Endothelial cell (in vitro differentiated cells): ENCODE data around the gene CLEC3B. TPM values are rescaled to one million over a fixed set of nuclear protein-coding genes. Genes with fewer than 3 reads are reported as not detected.
A peak's percentile ranks its signal among the peaks of the same experiment; 100 is the strongest.

Experiments used
- DNase-seq: peaks from one replicate; pipeline ENCODE4 v3.0.0; 2021; ENCODE audit warnings: low spot score
- H3K27ac Mint-ChIP-seq: one replicate; pipeline ENCODE4 v1.8.0; 2021; ENCODE audit warnings: mixed read lengths, inconsistent platforms; ENCODE audit not compliant: unreplicated experiment
- H3K27me3 Mint-ChIP-seq: one replicate; pipeline ENCODE4 v1.8.0; 2021; ENCODE audit warnings: mild to moderate bottlenecking, moderate library complexity, mixed read lengths, inconsistent platforms; ENCODE audit not compliant: unreplicated experiment
- H3K36me3 Mint-ChIP-seq: one replicate; pipeline ENCODE4 v1.8.0; 2021; ENCODE audit warnings: mild to moderate bottlenecking, low read depth, mixed read lengths, inconsistent platforms; ENCODE audit not compliant: unreplicated experiment
- H3K4me1 Mint-ChIP-seq: one replicate; pipeline ENCODE4 v1.8.0; 2021; ENCODE audit warnings: mild to moderate bottlenecking, mixed read lengths, inconsistent platforms; ENCODE audit not compliant: unreplicated experiment
- H3K4me3 Mint-ChIP-seq: one replicate; pipeline ENCODE4 v1.8.0; 2021; ENCODE audit warnings: mild to moderate bottlenecking, mixed read lengths, inconsistent platforms; ENCODE audit not compliant: unreplicated experiment
- H3K9me3 Mint-ChIP-seq: one replicate; pipeline ENCODE4 v1.8.0; 2021; ENCODE audit warnings: mixed read lengths, inconsistent platforms; ENCODE audit not compliant: unreplicated experiment
- CTCF ChIP-seq: fragments of 200-600 bp; sonication (generic); IDR thresholded peaks from one replicate; pipeline ENCODE4 v1.5.0; 2021; ENCODE audit warnings: antibody characterized with exemption; ENCODE audit not compliant: unreplicated experiment
- total RNA-seq: library from RNA; stranded (reverse); fragmentation: NEBNext Ultra II Directional; extraction: Animal tissue kit (Norgen Biotek cat#: 25700); gene quantifications from one replicate; pipeline ENCODE4 v1.2.1, GENCODE V29; 2021; ENCODE audit not compliant: unreplicated experiment

The CLEC3B gene
- total RNA-seq, 1 donor from 2014 or later: 0.41 TPM

DNA sequence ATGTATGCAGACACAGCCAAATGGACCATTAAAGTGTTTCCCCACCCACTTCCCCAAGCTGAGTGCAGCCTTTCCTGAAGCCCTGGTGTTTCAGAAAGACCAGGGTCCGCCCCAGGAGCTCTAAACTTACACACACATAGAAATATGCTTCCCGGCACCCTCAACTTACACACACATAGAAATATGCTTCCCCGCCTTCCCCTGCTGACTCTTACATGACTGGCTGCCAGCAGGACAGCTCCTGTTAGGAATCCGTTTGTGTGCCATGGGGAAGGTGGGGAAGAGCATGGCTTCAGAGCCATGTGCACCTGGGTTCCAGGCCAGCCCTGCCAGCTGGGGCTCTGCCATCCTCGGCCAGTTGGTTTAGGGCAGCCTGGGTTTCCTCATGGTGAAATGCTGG lies 3.6 kb downstream of the CLEC3B start:
- Mint-ChIP-seq H3K27ac (no peak overlapping the region), H3K27me3 (peaks cover 1% of the 10 kb centered on the region), H3K4me1 (peaks cover 8% of the 10 kb centered on the region), H3K9me3 (no peaks in the 10 kb centered on the region), H3K4me3 (no peak overlapping the region), H3K36me3 (peaks cover 3% of the 10 kb centered on the region)
- no peak for TF ChIP-seq CTCF
- no peak for DNase-seq

GRCh38 chr3:45031531-45031930 lies 5.4 kb downstream of the CLEC3B start:
- H3K27me3 Mint-ChIP-seq: peaks cover 4% of the 10 kb centered on the region
- H3K4me3 Mint-ChIP-seq: no peak overlapping the region
- H3K36me3 Mint-ChIP-seq: peaks cover 3% of the 10 kb centered on the region
- H3K4me1 Mint-ChIP-seq: peaks cover 13% of the 10 kb centered on the region
- DNase-seq: no peak
- TF ChIP-seq CTCF: no peak
- H3K27ac Mint-ChIP-seq: no peak overlapping the region
- H3K9me3 Mint-ChIP-seq: no peaks in the 10 kb centered on the region

DNA sequence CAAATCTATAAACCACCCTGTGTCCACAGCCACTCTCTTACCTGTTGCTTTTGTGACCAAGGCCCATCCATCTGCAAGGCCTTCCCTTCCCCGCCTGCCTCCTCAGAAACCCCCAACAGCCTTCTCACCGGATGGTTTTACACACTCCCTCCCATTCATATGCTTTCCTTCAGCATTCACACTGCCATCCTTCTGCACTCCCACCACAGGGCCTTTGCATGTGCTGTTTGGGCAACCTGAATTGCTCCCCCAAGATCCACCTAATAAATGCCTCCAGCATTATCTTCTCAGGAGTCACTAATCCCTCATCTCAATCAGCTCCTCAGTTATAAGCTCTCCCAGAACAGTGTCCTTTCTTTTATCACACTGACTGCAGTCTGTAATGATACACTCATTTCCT lies 6.0 kb downstream of the CLEC3B start:
- no peak for TF ChIP-seq CTCF
- Mint-ChIP-seq H3K4me1 (peaks cover 13% of the 10 kb centered on the region), H3K9me3 (no peaks in the 10 kb centered on the region), H3K27ac (peak overlapping the region; percentile 34), H3K27me3 (peaks cover 5% of the 10 kb centered on the region), H3K4me3 (no peak overlapping the region), H3K36me3 (peaks cover 3% of the 10 kb centered on the region)
- DNase-seq: no peak

DNA sequence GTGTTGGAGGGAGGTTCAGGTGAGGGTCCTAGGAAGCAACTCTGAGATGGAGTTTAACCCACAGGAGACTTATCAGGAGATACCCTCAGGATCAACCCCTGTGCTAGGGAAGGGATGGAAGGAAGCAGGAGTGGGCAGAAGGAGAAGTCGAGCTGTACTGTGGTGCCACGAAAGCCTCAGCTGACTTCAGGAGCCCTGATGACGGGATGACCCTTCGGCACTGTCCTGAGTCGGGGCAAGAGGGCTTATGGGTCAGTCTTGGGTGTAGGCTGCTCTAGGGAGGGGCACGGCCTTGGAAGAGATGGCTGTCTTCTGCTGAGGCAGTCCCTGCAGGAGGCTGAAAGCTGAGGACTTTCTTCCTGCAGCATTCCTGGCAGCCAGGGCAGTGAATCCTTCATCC lies 7.7 kb downstream of the CLEC3B start:
- peaks cover 13% of the 10 kb centered on the region for H3K4me1 Mint-ChIP-seq
- TF ChIP-seq CTCF: no peak
- no peak overlapping the region for H3K4me3 Mint-ChIP-seq
- DNase-seq: no peak
- H3K36me3 Mint-ChIP-seq: peaks cover 3% of the 10 kb centered on the region
- H3K27ac Mint-ChIP-seq: no peak overlapping the region
- peaks cover 5% of the 10 kb centered on the region for H3K27me3 Mint-ChIP-seq
- H3K9me3 Mint-ChIP-seq: no peaks in the 10 kb centered on the region

DNA sequence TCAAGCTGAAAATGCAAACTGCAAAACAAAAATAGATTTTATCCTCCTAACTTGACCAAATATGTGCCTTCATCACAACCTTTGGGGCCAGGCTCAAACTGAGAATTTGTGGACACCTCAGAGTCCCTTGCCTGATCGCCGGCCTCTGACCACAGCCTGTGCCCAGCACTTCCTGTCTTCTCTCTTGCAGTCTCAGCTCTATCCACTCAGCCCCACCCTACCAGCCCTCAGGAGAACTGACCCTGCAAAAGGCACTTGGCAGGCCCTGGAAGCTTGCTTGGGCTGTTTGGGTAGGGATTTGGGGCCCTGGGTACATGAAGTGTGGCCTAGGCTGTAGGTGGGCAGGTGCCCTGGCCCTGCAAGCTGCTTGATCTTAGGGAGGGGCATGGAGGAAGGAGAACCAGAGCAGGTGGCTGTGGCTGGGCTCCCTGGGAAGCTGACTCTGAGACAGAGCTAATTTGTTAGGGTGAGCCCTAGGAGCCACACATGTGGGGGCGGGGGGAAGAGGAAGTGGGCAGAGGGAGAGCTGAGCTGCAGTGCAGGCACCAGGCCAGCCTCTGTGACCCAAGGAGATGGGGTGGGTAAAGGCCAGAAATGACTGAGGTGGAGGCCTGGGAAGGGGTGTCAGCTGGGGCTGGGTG lies 8.6 kb downstream of the CLEC3B start:
- Mint-ChIP-seq H3K27me3 (peaks cover 5% of the 10 kb centered on the region), H3K36me3 (peaks cover 3% of the 10 kb centered on the region), H3K4me1 (peaks cover 13% of the 10 kb centered on the region), H3K27ac (no peak overlapping the region), H3K4me3 (no peak overlapping the region), H3K9me3 (no peaks in the 10 kb centered on the region)
- no peak for DNase-seq
- TF ChIP-seq CTCF: no peak
